ENCODE measurements around the gene PSMC2. TPM values are rescaled to one million over a fixed set of nuclear protein-coding genes. Genes with fewer than 3 reads are reported as not detected.
A peak's percentile ranks its signal among the peaks of the same experiment; 100 is the strongest.

Gene PSMC2
- total and polyA plus RNA-seq, 2 donors (not counting 1 experiment from before 2014, with no cell fraction given) = 29.8 to 51.1 TPM

DNA sequence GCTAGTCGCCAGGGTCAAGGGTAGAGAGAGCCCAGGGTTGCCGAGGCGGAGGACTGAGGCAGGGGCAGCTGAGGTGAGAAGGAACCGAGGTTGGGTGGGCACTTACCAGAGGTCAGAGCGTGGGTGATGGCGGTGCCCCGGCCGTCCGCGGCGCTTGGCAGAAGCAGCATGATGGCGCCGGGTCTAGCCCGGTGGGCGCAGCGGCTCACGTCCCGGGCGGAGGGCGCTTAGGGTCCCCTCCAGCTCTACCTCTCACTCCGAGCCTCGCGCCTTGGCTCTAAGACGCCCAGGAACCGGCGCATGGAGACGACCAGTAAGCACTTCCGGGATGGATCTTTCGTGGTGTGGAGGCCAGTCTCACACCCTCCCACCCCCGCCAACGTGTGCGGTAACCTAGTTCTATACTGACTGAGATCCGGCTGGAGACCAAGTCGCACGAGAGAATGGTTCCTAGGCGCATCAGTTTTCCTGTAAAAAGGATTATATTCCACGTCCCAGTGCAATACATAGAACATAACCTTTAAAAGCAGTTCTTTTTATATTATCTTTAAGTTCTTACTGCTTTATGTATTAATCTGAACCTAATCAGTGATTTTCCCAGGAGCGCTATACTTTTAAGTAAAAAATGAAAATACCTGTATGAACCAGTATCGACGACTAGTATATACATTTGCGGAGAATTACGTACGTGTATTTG, 2.8 kb upstream of the PSMC2 start, which contains the start of gene DNAJC2:
Gene DNAJC2, minus strand, starts transcription at position 315 of the 697 bp plus-strand sequence. Its CDS starts 145 bp downstream, at position 170.
- 0% methylated on average over 31 of the region's 43 CpGs for WGBS (ENCODE audit: insufficient coverage)
- H3K27ac ChIP-seq (ENCODE audit: low read length in 2 of 2) = peak within 1 kb of the TSS; percentile 66 to 93
- peaks cover 90% of the 10 kb centered on the region for H3K79me2 ChIP-seq (ENCODE audit: control insufficient read depth, insufficient read depth, low read length)
- peaks cover 4 to 19% of the 10 kb centered on the region in 2 experiments for H3K36me3 ChIP-seq (replicated peaks in 1 of 2; ENCODE audit: control extremely low read depth in 1 of 2, control insufficient read depth in 1 of 2, extremely low read depth in 1 of 2, insufficient read depth in 2 of 2, low read length in 1 of 2)
- H3K4me1 Mint-ChIP-seq = peaks cover 58% of the 10 kb centered on the region
- no peaks in the 10 kb centered on the region for H3K27me3 Mint-ChIP-seq
- POLR2A ChIA-PET = no interaction called here
- no peaks in the 10 kb centered on the region for H3K27me3 ChIP-seq (replicated peaks in 1 of 4; ENCODE audit: control extremely low read depth in 1 of 4, control insufficient read depth in 3 of 4, insufficient read depth in 4 of 4, low read length in 3 of 4)
- H3K4me3 Mint-ChIP-seq = peak within 1 kb of the TSS; percentile 97
- H3K4me3 ChIP-seq (ENCODE audit: control extremely low read depth in 1 of 5, extremely low read depth in 1 of 5, insufficient read depth in 1 of 5, low read depth in 2 of 5, low read length in 4 of 5) = peak within 1 kb of the TSS; percentile 76 to 93 (median 83)
- TF ChIP-seq EZH2 (IDR thresholded peaks at IDR 0.05; ENCODE audit: borderline replicate concordance, insufficient read depth, low read depth, low read length, poor library complexity, severe bottlenecking) = no peak
- TF ChIP-seq, protein P1, sequence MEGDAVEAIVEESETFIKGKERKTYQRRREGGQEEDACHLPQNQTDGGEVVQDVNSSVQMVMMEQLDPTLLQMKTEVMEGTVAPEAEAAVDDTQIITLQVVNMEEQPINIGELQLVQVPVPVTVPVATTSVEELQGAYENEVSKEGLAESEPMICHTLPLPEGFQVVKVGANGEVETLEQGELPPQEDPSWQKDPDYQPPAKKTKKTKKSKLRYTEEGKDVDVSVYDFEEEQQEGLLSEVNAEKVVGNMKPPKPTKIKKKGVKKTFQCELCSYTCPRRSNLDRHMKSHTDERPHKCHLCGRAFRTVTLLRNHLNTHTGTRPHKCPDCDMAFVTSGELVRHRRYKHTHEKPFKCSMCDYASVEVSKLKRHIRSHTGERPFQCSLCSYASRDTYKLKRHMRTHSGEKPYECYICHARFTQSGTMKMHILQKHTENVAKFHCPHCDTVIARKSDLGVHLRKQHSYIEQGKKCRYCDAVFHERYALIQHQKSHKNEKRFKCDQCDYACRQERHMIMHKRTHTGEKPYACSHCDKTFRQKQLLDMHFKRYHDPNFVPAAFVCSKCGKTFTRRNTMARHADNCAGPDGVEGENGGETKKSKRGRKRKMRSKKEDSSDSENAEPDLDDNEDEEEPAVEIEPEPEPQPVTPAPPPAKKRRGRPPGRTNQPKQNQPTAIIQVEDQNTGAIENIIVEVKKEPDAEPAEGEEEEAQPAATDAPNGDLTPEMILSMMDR (IDR thresholded peaks at IDR 0.05) = no peak
- intact Hi-C loops (cut with micrococcal nuclease) = loop anchor here (1.0 to 10.0 kb wide), 4 partner anchors 47 to 860 kb away; partner anchors contain the start of genes FBXL13, NAPEPLD, ORC5 and PMPCB
- H2AFZ ChIP-seq (ENCODE audit: insufficient read depth, low read depth, low read length, poor library complexity, severe bottlenecking) = peak within 1 kb of the TSS; percentile 99
- no peaks in the 10 kb centered on the region for H3K9me3 Mint-ChIP-seq (ENCODE audit: insufficient read depth)
- peak within 1 kb of the TSS; percentile 98 for H3K27ac Mint-ChIP-seq
- peaks cover 22 to 30% of the 10 kb centered on the region in 2 donors for H3K4me1 ChIP-seq (ENCODE audit: control insufficient read depth in 2 of 2, insufficient read depth in 2 of 2, low read length in 2 of 2)
- DNase-seq (peak; percentile 91), ATAC-seq (ENCODE audit: low read depth) (peak; percentile 88)
- CTCF ChIA-PET = no interaction called here
- H4K20me1 ChIP-seq (ENCODE audit: control insufficient read depth, insufficient read depth, low read length, poor library complexity, severe bottlenecking) = peaks cover 7% of the 10 kb centered on the region
- H3K9ac ChIP-seq (ENCODE audit: low read length) = peak within 1 kb of the TSS; percentile 95
- peak within 1 kb of the TSS; percentile 78 for H3K4me2 ChIP-seq (replicated peaks; ENCODE audit: low read depth, low read length, poor library complexity, severe bottlenecking)
- H3K9me3 ChIP-seq (ENCODE audit: control extremely low read depth in 1 of 3, control insufficient read depth in 2 of 3, insufficient read depth in 1 of 3, low read length in 2 of 3) = no peaks in the 10 kb centered on the region

DNA sequence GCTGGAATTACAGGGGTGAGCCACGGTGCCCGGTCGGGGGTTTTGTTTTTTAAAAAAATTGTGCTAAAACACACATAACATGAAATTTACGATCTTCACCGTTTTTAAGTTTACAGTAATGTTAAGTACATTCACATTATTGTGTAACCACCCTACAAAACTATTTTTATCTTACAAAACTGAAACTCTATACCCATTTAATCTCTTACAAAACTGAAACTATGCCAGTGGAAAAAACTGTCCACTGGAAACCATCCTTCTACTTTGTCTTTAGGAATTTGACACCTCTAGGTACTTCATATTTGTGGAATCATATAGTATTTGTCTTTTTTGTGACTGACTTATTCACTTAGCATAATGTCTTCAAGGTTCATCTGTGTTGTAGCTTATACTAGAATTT, 1.0 kb upstream of the PSMC2 start:
- TF ChIP-seq, protein P1 (IDR thresholded peaks at IDR 0.05) = no peak
- no peak for TF ChIP-seq EZH2 (IDR thresholded peaks at IDR 0.05; ENCODE audit: borderline replicate concordance, insufficient read depth, low read depth, low read length, poor library complexity, severe bottlenecking)
- DNase-seq = no peak
- no peaks in the 10 kb centered on the region for H3K27me3 ChIP-seq (replicated peaks in 1 of 4; ENCODE audit: control extremely low read depth in 1 of 4, control insufficient read depth in 3 of 4, insufficient read depth in 4 of 4, low read length in 3 of 4)
- no peak overlapping the region for H3K27ac ChIP-seq (ENCODE audit: low read length in 2 of 2)
- WGBS (ENCODE audit: insufficient coverage) = 100% methylated on average over 2 of the region's 5 CpGs
- H2AFZ ChIP-seq (ENCODE audit: insufficient read depth, low read depth, low read length, poor library complexity, severe bottlenecking) = peak overlapping the region; percentile 91
- Mint-ChIP-seq H3K4me3 (peak overlapping the region; percentile 97), H3K27ac (no peak overlapping the region), H3K9me3 (ENCODE audit: insufficient read depth) (no peaks in the 10 kb centered on the region), H3K27me3 (no peaks in the 10 kb centered on the region), H3K4me1 (peaks cover 60% of the 10 kb centered on the region)
- ChIA-PET POLR2A (no interaction called here), CTCF (no interaction called here)
- ATAC-seq (ENCODE audit: low read depth) = no peak
- peaks cover under 1 to 13% of the 10 kb centered on the region in 2 experiments for H3K36me3 ChIP-seq (replicated peaks in 1 of 2; ENCODE audit: control extremely low read depth in 1 of 2, control insufficient read depth in 1 of 2, extremely low read depth in 1 of 2, insufficient read depth in 2 of 2, low read length in 1 of 2)
- peaks cover 24 to 35% of the 10 kb centered on the region in 2 donors for H3K4me1 ChIP-seq (ENCODE audit: control insufficient read depth in 2 of 2, insufficient read depth in 2 of 2, low read length in 2 of 2)
- intact Hi-C loops (cut with micrococcal nuclease) = loop anchor here (5.0 to 10.0 kb wide), 3 partner anchors 199 to 858 kb away; partner anchors contain the start of genes FBXL13, NAPEPLD and ORC5
- H3K4me3 ChIP-seq (ENCODE audit: control extremely low read depth in 1 of 5, extremely low read depth in 1 of 5, insufficient read depth in 1 of 5, low read depth in 2 of 5, low read length in 4 of 5) = no peak overlapping the region
- H3K9ac ChIP-seq (ENCODE audit: low read length) = no peak overlapping the region
- H3K79me2 ChIP-seq (ENCODE audit: control insufficient read depth, insufficient read depth, low read length) = peaks cover 91% of the 10 kb centered on the region
- H4K20me1 ChIP-seq (ENCODE audit: control insufficient read depth, insufficient read depth, low read length, poor library complexity, severe bottlenecking) = peaks cover 10% of the 10 kb centered on the region
- H3K9me3 ChIP-seq (ENCODE audit: control extremely low read depth in 1 of 3, control insufficient read depth in 2 of 3, insufficient read depth in 1 of 3, low read length in 2 of 3) = no peaks in the 10 kb centered on the region
- H3K4me2 ChIP-seq (replicated peaks; ENCODE audit: low read depth, low read length, poor library complexity, severe bottlenecking) = no peak overlapping the region
